Glomerular visceral epithelial cell (primary cell): ENCODE data around the gene FAM72D.
"Not testable (repeated sequence)": the region's sequence is repeated elsewhere in the genome, so short reads cannot be mapped to it uniquely, and the experiment has no call there.

ENCODE experiments used
- DNase-seq: peaks from one replicate; pipeline ENCODE4 v3.0.0-alpha.2; 2016; ENCODE audit errors: extremely low spot score

FAM72D gene

DNA sequence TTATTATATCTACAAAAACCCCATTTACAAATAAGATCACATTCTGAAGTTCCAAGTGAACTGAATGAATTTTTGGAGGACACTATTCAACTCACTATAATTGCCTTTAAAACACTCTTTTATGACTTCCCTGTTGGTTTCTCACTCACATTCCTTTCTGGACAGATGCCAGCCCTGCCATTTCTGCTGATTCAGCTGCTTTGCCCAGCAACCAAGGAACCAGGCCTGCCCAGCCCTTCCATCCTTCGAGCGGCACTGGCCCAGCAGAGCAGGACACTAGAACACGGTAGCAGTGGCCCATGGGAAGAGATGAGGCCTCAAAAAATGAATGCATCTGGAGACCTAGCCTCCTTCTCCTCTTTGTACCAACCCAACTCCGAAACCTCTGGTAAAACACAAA is 50.5 kb downstream of the FAM72D start:
- not testable (repeated sequence) for DNase-seq

DNA sequence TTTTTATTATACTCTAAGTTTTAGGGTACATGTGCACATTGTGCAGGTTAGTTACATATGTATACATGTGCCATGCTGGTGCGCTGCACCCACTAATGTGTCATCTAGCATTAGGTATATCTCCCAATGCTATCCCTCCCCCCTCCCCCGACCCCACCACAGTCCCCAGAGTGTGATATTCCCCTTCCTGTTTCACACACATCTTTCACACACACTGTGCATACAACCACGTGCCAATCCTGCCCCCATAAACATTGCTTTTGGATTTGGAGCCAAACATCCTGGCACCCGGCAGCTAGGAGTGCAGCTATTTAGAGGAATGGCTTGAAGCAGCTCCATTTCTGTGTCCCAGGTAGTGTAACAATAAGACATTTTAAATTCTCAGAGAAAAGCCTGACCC is 51.4 kb downstream of the FAM72D start:
- not testable (repeated sequence) for DNase-seq

DNA sequence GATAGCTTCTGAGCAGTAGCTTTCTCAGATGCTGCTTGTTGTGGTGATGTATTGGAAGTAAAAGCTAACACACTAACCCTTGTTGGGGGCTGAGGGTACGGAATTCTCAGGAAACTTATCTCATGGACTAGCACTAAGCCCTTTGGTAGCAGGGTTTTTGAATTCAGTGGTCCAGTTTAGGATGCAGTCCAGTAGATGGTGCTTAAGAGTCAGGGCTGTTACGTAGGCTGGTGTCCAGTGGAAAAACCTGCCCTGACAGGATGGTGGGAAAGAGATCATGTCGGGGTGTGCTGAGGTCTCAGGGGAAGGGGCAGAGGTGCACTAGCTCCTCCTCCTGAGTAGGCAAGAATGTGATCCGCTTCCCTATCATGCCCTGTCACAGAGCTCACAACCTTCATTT is 59.6 kb downstream of the FAM72D start:
- DNase-seq = not testable (repeated sequence)

DNA sequence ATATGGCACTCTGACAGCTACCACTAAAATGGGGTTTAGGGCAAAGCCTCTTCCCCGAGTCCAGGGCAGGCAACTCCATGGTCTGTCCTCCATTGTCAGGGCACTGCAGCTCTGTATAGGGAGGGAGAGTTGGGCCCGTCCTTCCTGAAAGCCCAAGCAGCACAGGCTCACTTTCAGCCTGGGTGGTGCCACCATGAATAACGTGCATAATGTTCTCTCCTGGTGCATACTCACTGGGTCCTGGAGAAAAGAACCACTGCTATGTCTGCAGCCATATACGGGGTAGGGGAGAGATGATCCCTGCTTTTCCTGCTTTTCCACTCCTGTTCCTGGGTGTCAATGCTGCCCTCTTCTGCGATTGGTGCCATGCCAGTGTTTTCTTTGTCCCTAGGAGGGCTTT is 60.1 kb downstream of the FAM72D start:
- DNase-seq = not testable (repeated sequence)

DNA sequence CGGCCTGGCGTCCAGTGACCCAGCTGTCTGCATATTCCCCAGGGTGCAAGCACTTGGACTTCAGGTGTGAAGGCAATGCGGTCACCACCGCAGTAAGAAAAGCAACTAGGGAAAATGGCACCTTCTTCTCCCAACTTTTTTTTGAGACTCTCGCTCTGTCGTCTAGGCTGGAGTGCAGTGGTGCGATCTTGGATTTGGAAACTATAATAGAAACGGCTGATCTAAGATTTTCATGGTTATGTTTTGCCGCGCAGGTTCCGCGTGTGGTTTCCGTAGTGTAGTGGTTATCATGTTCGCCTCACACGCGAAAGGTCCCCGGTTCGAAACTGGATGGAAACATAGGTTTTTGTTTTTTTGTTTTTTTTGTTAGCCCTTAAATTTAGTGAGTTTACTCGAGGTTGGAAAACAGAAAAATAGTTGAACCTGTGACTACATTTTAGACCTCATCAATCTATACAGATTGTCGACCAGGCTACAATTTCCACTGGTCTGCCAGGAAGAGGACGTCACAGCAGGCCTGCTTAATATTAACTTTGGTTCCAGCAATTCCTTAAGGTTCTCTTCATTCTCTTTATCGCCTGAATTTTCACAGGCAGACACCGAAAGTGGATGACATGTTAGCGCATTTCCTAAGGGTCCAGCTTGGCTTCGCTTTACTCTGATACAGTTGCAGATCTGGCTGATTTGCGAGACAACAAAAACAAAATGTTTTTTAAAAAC is 61.3 kb downstream of the FAM72D start:
- peak; percentile 54 for DNase-seq

DNA sequence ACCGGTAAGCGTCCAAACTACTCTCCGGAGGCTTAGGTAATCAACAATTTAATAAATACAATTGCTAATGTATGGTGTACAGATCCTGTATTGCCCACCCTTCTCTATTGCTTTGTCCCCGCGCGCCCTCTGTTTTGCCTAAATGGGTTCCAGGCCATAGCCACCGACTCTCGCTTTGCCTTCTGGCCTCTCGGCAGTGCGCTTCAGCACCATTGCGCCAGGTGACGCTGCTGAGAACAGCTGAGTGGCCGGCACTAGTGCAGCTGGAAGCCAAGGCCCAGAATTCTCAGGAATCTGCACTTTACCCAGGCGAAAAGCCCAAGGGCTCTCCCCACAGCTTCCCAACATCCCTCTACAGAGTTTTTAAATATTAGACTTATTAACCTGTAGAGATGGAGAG is 61.9 kb downstream of the FAM72D start:
- not testable (repeated sequence) for DNase-seq

DNA sequence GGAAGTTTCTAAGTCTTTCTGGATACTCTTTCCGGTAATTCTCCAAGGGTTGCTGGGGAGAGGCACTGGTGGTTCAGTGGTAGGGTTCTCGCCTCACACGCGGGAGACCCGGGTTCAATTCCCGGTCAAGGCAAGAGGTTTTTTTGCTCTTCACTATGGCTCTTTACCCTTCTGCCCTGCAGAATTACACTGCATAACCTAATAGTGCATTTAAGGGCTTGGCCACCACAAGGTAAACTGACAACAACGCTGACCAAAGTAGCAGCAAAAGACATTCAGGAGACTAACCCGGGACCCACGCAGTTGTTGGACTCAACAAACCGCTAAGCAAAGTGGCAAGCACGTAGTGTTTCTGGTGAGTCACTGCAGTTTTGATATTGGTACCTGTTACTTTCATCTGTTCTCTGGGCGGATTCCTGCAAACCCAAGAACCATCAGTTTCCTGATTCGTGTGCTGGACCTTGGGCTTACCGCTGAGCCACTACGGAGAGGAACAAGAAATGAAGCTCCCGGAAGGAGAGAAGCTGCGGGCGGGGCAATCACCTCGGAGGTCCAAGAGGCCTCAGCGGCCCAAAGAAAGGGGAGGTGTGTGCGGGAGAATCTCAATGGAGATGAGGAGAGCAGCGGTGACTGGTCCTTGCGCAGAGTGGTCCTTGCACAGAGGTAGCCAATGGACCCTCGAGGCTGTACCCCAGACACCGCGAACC is 65.4 kb downstream of the FAM72D start:
- not testable (repeated sequence) for DNase-seq
